DOHH2 (cell line): ENCODE data around the gene VGF.

Experiments
- EZH2phosphoT487 ChIP-seq: fragments of 200-600 bp; sonication (generic); IDR thresholded peaks from 2 replicates; pipeline ENCODE4 v1.6.1; 2017; ENCODE audit warnings: borderline replicate concordance, mild to moderate bottlenecking, antibody characterized with exemption, low read length, moderate library complexity, mixed read lengths
- TF ChIP-seq, protein P1 (sequence below): fragments of 200-600 bp; sonication (generic); IDR thresholded peaks from one replicate; pipeline ENCODE4 v1.5.1; 2014; ENCODE audit warnings: antibody characterized with exemption, mild to moderate bottlenecking, low read depth, low read length; ENCODE audit not compliant: poor library complexity, severe bottlenecking

DNA sequence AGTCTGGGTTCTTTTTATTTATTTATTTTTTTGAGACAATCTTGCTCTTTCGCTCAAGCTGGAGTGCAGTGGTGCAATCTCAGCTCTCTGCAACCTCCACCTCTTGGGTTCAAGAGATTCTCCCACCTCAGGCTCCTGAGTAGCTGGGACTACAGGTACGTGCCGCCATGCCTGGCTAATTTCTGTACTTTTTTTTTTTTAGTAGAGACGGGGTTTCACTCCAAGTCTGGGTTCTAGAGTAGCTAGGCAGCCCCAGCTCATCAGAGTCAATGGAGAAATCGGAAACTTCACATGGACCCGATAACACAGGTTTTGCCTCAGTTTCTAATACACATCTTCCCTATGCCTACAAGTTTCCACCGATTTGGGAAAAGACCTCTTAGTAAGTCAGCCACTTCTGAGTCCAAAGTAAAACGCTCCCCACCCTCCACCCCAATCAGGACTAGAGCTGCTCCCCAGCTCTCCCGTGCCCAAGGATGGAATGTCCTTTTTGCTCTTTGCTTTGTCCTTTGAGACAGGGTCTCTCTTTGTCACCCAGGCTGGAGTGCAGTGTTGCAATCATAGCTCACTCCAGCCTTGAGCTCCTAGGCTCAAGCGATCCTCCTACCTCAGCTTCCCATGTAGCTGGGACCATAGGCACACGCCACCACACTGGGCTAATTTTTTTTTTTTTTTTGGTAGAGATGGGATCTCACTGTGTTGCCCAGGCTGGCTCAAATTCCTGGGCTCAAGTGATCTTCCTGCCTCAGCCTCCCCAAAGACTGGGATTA, 42.3 kb downstream of the VGF start:
- no peak for TF ChIP-seq EZH2phosphoT487
- TF ChIP-seq, protein P1, sequence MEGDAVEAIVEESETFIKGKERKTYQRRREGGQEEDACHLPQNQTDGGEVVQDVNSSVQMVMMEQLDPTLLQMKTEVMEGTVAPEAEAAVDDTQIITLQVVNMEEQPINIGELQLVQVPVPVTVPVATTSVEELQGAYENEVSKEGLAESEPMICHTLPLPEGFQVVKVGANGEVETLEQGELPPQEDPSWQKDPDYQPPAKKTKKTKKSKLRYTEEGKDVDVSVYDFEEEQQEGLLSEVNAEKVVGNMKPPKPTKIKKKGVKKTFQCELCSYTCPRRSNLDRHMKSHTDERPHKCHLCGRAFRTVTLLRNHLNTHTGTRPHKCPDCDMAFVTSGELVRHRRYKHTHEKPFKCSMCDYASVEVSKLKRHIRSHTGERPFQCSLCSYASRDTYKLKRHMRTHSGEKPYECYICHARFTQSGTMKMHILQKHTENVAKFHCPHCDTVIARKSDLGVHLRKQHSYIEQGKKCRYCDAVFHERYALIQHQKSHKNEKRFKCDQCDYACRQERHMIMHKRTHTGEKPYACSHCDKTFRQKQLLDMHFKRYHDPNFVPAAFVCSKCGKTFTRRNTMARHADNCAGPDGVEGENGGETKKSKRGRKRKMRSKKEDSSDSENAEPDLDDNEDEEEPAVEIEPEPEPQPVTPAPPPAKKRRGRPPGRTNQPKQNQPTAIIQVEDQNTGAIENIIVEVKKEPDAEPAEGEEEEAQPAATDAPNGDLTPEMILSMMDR = no peak
